Activated CD8-positive, alpha-beta memory T cell treated with anti-CD3 and anti-CD28 coated beads for 24 hours (primary cell): ENCODE data around the gene LRRC37B.
A peak's percentile ranks its signal among the peaks of the same experiment; 100 is the strongest.
"Not testable (repeated sequence)": the region's sequence is repeated elsewhere in the genome, so short reads cannot be mapped to it uniquely, and the experiment has no call there.

ENCODE experiments used
- DNase-seq: peaks from one replicate; pipeline ENCODE4 v3.0.0-alpha.2; 2020

The LRRC37B gene

DNA sequence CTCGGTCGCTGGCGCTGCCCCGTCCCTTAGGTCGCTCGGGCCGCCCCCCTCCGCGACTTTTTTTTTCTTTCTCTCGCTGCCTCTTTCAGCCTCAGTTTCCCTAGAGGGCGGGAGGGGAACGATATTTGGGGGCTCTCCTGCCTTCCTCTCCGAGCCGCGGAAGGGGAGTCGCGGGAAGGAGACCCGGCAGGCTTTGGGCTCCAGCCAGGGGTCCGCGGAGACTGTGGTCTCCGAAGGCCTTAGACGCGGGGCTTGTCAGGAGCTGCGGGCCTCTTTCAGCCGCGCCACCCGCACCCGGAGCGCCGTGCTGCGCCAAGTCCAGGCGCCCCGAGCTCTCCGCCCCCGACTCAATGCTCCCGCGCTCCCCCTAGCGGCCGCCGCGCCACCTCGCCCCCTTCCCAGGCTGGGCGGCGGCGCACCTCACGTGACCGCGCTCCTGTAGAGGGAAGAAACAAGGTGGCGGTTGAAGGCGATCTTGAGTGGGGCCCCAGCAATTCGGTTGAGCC, at the start of gene LRRC37B:
Gene LRRC37B (plus strand): TSS at position 427 of the 506 bp plus-strand sequence. CDS start 14,010 bp downstream, outside the sequence.
- DNase-seq, result peak; percentile 97

DNA sequence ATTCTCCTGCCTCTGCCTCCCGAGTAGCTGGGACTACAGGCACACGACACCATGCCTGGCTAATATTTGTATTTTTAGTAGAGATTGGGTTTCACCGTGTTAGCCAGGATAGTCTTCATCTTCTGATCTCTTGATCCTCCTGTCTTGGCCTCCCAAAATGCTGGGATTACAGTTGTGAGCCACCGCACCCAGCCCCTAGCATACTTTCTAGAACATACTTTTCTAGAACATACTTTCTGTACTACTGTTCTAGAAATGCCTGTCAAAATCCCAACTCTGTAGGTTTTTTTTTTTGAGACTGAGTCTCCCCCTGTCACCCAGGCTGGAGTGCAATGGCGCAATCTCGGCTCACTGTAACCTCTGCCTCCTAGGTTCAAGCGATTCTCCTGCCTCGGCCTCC, 43.1 kb upstream of the LRRC37B start:
- DNase-seq, result not testable (repeated sequence)

DNA sequence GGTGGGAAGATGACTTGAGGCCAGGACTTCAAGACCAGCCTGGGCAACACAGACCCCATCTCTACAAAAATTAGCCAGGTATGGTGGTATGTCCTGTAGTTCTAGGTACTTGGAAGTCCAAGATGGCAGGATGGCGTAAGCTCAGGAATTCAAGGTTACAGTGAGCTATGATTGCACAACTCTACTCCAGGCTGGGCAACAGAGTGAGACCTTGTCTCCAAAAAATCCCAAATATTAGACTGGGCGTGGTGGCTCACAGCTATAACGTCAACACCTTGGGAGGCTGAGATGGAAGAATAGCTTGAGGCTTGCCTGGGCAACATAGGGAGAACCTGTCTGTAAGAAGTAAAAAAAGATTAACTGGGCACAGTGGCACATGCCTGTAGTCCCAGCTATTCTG, 39.5 kb upstream of the LRRC37B start:
- no peak for DNase-seq

DNA sequence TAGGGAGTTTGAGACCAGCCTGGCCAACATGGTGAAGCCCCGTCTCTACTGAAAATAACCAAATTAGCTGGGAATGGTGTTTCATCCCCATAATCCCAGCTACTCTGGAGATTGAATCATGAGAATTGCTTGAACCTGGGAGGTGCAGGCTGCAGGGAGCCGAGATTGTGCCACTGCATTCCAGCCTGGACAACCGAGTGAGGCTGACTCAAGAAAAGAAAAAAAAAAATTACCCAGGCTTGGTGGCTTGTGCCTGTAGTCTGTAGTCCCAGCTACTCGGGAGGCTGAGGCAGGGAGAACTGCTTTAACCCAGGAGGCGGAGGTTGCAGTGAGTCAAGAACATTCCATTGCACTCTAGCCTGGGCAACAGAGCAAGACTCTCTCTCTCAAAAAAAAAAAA, 36.8 kb upstream of the LRRC37B start:
- DNase-seq, result not testable (repeated sequence)

DNA sequence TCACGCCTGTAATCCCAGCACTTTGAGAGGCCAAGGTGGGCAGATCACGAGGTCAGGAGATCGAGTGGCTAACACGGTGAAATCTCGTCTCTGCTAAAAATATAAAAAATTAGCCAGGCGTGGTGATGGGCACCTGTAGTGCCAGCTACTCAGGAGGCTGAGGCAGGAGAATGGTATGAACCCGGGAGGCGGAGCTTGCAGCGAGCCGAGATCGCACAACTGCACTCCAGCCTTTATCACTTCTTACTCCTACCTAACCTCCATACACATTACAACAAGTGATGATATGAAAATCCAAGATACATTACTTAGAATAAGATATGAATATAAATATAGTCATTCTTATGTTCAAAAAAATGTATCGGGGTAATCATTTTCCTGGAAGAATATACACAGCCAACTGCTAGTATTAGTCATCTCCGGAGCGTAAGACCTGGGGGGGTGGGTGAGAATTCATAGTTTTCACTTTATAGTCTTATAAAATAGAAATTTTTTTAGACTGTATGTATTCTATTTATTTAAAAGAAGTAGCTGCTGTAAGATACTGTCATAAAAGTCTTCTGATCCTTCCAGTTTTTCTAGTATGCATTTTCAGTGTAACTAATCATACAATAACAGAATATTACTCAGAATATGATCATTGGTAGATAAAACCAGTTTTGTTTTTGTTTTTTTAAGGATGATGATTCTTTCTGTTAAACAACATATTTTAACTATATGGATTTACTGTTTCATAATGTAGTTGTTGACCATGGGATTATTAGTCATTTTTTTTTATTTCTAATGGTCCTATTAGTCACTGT, 32.7 kb upstream of the LRRC37B start:
- DNase-seq, result not testable (repeated sequence)

DNA sequence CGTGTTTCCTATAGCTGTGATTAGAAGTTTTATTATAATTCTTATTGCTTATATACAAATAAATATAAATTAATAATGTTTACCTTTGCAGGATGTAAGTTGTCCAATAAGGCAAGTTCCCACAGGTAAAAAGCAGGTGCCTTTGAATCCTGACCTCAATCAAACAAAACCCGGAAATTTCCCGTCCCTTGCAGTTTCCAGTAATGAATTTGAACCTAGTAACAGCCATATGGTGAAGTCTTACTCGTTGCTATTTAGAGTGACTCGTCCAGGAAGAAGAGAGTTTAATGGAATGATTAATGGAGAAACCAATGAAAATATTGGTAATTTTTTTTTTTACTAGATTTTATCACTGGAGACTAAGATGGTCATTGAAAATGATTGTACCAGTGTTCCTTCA, 31.8 kb upstream of the LRRC37B start:
- DNase-seq, result not testable (repeated sequence)

DNA sequence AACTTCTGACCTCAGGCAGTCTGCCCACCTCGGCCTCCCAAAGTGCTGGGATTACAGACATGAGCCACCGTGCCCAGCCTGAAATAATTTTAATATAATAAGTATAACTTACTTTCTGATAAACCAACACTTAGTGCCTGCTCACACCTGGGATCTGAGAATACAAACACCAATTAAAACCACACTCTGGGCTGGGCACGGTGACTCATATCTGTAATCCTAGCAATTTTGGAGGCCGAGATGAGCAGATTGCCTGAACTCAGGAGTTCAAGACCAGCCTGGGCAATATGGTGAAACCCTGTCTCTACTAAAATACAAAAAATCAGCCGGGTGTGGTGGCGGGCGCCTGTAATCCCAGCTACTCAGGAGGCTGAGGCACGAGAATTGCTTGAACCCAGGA, 15.4 kb upstream of the LRRC37B start:
- not testable (repeated sequence) for DNase-seq

DNA sequence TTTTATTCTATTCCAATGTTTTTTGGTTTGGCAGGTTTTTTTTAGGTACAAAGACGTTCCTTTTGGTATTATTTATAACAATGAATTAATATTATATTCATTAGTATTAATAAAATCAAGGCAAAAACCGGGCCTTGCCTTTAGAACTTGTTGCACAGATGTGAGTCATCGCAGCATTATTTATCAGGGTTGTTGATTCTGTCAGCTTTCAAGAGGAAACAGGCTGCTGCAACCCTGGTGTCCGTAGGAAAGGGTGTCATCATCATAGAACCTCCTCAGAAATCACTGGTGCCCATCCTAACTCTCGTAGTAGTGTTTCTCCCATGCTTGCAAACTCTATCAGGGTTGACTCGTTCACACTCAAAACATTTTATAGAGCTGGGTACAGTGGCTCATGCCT, 10.2 kb upstream of the LRRC37B start:
- DNase-seq, result no peak

DNA sequence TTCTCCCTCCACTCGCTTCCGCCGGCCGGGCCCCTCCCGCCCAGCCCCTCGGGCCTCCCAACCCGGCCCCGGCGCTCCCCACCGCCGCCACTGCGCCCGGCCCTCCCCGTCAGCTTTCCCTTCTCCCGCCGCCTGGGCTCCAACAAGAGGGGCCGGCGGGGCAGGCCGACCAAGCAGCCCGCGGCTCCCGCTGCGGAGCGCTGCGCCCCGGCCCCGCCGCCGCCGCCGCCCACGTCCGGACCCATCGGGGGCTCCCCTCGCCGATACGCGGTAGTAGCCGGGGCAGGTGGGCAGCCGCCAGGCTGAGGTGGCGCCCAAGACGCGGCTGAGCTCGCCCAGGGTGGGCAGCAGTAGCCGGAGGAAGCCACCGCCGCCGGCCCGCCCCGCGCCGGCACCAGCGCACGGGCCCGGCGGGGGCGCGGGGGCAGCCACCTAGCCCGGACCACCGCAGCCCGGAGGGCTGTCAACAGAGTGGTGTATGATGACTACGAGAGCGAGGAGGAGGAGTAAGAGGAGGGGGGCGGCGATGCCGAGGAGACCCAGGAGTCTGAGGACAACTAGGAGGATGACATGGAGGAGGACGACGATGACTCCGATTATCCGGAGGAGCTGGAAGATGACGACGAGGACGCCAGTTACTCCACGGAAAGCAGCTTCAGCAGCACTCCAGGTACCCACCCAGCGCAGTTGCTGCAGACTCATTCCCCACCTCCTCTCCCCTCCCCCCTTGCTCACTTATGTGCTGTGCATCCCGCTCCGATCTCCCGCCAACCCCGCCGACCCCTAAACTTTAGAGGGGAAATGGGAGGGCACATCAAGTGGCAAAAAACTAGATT, 498 bp downstream of the LRRC37B start:
- DNase-seq, result no peak

DNA sequence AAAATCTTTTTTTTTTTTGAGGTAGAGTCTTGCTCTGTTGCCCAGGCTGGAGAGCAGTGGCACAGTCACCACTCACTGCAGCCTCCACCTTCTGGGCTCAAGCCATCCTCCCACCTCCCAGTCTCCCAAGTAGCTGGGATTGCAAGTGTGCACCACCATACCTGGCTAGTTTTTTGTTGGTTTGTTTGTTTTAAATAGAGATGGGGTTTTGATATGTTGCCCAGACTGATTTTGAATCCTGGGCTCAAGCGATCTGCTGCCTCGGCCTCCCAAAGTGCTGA, 2.0 kb downstream of the LRRC37B start:
- DNase-seq, result no peak

DNA sequence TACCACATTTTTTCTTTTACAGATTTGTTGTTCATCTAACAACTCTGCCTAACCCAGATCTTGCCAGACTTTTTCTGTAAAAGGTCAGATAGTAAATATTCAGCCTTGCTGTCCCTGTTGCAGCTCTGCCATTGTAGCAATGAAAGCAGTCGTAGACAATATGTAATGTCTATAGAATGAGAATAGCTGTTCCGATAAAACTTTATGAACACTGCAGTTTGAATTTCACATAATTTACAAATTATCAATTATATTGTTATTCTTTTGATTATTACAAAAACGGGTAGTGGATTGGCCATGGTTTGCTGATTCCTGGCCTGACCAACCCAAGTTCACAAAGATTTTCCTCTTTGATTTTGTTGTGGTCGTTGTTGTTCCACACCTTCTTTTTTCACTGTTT, 2.9 kb downstream of the LRRC37B start:
- DNase-seq, result no peak

DNA sequence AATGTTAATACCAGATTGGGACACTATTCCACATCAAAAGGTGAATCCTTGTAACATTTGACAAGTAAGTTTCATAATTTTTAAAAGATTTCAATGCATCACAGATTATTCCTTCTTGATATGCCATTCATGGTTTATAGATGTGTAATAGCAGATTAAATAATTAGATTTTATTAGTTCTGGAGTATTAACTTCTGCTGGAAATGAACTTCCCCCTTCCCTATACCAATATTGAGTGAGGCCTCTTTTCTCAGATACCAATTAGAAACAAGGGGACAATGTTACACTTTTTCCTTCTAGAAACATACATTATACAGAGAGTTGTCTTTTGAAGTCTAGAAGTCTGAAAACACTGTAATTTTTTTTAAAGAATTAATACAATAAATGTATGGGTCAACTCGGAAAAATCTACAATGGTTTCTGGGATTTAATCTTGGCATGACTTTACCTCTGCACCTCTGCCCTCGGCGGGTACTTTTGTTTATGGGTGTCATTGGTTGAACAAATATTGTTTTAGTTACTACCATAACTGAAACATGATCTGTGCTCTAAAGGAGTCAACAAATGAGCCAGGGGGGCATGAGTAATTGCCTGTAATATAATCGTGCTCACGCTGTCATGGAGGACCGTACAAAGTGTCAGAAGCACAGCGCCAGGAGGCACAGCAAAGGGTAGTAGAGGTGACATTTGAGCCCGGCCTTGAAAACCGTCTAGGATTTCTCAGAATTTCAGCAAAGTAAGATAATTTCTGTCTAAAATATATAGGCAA, 8.2 kb downstream of the LRRC37B start:
- no peak for DNase-seq

DNA sequence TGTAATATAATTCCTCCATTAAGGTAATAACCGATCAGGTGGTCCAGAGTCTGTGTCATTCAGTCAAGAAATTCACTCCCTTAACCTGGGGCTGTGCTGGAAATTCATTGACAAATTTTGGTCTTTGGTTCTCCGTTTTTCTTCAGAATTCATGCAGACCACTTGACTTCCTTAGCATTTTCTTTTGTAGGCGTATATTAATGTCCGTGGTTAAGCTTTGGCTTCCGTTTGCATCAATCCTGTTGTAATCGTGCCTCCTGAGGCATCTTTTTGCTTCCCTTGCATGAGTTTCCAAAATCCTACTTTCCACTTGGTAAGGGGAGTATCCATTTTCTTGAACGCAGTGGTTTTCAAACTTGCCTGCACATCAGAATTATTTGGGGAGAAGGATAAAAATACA, 9.0 kb downstream of the LRRC37B start:
- no peak for DNase-seq

DNA sequence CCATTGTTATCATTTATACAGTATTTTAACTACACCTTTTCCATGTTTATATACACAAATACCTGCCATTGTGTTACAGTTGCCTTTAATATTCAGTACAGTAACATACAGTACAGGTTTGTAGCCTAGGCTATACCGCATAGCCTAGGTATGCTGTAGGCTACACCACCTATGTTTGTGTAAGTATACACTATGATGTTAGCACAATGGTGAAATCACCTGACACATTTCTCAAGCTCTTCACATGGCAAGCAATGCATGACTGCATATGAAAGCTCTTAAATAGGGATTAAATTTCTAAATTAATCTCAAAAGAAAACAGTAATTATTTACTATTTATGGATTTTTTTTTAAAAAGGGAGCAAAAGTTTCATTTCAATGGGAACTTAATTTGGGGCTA, 12.0 kb downstream of the LRRC37B start:
- DNase-seq, result no peak

DNA sequence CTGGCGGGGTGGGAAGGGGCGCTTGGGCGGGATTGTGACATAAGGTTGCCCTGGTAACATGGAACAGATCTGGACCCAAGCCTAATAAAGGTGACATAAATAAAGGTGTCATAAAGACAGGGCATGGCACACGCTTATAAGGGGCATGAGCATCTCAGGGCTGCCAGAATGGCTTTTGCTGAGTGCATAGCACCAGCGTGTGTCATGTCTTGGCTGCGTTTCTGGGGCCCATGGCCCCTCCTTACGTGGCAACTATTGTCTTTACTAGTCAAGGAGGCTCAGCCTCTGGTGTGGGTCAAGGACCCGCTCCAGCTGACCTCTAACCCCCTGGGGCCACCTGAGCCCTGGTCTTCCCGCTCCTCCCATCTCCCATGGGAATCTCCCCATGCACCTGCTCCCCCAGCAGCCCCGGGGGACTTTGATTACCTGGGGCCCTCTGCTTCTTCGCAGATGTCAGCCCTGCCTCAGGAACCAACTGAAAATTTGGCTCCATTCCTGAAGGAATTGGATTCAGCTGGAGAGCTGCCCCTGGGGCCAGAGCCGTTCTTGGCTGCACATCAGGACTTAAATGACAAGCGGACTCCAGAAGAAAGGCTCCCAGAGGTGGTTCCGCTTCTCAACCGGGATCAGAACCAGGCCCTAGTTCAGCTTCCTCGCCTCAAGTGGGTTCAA, 13.9 kb downstream of the LRRC37B start:
- DNase-seq, result no peak

DNA sequence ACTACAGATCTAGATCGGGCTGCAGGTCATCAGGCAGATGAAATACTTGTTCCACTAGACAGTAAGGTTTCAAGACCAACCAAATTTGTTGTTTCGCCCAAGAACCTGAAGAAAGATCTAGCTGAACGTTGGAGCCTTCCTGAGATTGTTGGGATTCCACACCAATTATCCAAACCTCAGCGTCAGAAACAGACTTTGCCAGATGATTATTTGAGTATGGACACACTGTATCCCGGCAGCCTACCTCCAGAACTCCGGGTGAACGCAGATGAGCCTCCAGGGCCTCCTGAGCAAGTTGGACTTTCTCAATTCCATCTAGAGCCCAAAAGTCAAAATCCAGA, 14.4 kb downstream of the LRRC37B start:
- DNase-seq, result no peak

DNA sequence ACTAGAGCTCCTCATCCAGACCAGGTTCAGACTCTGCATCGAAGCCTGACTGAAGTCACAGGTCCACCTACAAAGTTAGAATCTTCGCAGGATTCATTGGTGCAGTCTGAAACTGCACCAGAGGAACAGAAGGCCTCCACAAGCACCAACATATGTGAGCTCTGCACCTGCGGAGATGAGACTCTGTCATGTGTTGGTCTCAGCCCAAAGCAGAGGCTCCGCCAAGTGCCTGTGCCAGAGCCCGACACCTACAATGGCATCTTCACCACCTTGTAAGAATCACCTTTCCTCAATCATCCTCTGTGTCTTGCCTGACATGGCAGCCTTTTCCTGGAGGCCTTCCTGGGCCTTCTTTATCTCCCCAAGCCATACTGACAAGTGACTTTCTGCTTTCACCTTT, 15.4 kb downstream of the LRRC37B start:
- DNase-seq, result not testable (repeated sequence)

DNA sequence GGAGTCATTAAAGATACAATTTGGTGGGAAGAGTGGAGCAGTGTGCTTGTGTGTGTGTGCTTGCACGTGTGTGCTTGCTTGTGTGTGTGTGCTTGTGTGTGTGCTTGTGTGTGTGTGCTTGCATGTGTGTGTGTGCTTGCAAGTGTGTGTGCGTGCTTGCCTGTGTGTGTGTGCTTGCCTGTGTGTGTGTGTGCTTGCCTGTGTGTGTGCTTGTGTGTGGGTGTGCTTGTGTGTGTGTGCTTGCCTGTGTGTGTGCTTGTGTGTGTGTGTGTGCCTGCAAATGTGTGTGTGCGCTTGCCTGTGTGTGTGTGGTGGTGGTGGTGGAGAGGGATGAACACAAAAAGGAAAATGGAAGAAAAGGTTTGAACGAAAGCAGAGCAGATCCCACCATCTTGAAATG, 20.1 kb downstream of the LRRC37B start:
- not testable (repeated sequence) for DNase-seq

DNA sequence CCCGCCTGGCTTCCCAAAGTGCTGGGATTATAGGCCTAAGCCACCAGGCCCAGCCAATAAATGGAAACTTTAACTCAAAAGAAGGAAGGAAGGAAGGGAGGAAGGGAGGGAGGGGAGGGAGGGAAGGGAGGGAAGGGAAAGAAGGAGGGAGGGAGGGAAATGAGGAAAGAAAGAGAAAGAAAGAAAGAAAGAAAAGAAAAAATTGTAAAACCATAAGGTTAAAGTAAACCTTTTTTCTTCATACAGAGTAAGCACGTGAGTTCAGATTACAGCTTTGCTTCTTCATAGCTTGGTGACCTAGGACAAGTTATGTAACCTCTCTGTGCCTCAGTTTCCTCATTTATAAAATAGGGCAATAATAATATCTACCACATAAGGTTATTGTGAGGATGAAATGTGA, 26.0 kb downstream of the LRRC37B start:
- DNase-seq, result no peak

DNA sequence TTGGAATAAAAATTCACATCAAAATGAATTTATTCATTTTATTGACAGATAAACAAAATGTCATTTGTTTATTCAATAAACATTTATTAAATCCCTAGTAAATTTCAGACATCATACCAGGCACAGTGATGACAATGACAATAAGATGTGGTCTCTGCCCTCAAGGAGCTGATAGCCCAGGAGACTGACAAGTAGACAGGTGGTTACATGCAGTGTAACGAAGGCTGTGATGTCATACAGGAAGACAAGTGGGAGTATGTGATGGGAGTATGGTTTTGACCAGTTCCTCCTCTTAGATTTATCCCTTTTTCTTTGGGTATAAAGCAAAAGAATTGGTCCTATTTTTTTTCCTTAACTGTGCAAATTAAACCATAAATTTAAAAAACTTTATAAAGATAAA, 26.6 kb downstream of the LRRC37B start:
- DNase-seq, result not testable (repeated sequence)

DNA sequence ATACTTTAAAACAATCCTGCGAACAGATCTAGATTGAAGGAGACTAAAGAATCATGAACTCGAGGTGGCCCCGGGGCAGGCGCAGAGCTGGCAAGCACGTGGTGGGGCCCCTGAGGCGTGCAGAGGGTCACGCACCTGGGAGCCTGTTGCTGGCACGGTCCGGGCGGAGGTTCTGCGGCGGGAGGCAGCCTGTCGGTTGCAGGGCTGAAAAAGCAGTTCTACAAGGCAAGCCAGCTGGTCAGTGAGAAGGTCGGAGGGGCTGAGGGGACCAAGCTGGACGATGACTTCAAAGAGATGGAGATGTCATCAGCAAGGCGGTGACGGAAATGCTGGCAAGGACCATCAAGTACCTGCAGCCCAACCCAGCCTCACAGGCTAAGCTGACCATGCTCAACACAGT, 33.1 kb downstream of the LRRC37B start:
- DNase-seq, result not testable (repeated sequence)

DNA sequence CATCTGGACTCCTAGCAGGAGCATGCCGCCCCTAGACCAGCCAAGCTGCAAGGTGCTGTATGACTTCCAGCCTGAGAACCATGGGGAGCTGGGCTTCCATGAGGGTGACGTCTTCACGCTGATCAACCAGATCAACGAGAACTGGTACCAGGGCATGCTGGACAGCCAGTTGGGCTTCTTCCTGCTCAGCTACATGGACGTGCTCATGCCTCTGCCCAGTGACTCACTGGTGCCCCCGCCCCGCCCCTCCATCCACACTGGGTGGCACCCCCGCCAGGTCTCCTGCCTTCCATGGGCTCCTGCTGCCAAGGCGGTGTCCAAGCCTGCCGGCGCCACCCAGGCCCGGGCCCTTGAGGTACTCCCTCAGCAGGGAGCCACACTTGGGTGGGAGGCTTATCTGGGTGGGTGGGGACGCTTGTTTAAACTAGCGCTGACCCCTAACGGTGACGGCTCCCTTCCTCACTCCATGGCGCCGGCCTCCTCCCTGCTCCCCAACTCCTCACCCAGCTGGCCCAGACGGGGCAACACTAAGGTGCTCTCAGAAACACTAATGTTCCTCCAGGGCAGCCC, 34.2 kb downstream of the LRRC37B start:
- DNase-seq, result not testable (repeated sequence)

DNA sequence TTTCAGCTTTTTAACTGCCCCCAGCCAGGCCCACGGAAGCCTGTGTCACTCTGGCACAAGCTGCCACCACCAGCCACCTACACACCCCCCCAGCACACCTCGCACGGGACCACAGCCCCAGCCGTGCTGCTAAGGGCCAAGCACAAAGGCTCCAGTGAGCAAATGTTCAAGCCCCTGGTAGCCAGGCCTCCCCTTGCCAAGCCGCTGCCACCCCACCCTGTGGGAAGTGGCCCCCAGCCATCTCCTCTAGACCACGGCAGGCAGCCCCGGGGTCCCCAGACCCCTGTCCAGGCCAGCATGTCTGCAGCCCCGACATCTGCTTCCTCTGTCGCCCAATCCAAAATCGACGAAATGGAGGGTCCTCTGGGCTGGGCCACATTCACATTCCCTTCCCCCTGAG, 35.1 kb downstream of the LRRC37B start:
- not testable (repeated sequence) for DNase-seq
